Hepatocyte (in vitro differentiated cells): ENCODE data around the gene TTLL7. TPM values are rescaled to one million over a fixed set of nuclear protein-coding genes. Genes with fewer than 3 reads are reported as not detected.

Experiments used
- DNase-seq: peaks from one replicate; pipeline ENCODE4 v3.0.0-alpha.2; 2016; ENCODE audit warnings: low spot score
- H2AFZ ChIP-seq: fragments of 200-600 bp; sonication (generic); 2 replicates; pipeline ENCODE4 v1.6.0; 2016; ENCODE audit warnings: antibody characterized with exemption, mild to moderate bottlenecking
- H3K27ac ChIP-seq: fragments of 200-600 bp; sonication (generic); 2 replicates; pipeline ENCODE4 v1.5.1; 2016; ENCODE audit warnings: mild to moderate bottlenecking
- H3K27me3 ChIP-seq: fragments of 200-600 bp; sonication (generic); 2 replicates; pipeline ENCODE4 v1.6.1; 2016
- H3K36me3 ChIP-seq: fragments of 200-600 bp; sonication (generic); replicated peaks from 2 replicates; pipeline ENCODE4 v1.5.1; 2016; ENCODE audit warnings: low read depth; ENCODE audit not compliant: insufficient read depth
- H3K4me1 ChIP-seq: fragments of 200-600 bp; sonication (generic); 2 replicates; pipeline ENCODE4 v1.5.1; 2016; ENCODE audit warnings: mild to moderate bottlenecking, moderate library complexity; ENCODE audit not compliant: insufficient read depth
- H3K4me2 ChIP-seq: fragments of 200-600 bp; sonication (generic); 2 replicates; pipeline ENCODE4 v1.6.0; 2016
- H3K4me3 ChIP-seq: fragments of 200-600 bp; sonication (generic); 2 replicates; pipeline ENCODE4 v1.5.1; 2016; ENCODE audit warnings: mild to moderate bottlenecking
- H3K79me2 ChIP-seq: fragments of 200-600 bp; sonication (generic); 2 replicates; pipeline ENCODE4 v1.6.0; 2017; ENCODE audit warnings: mild to moderate bottlenecking
- H3K9me2 ChIP-seq: fragments of 200-600 bp; sonication (generic); replicated peaks from 2 replicates; pipeline ENCODE4 v1.6.0; 2017; ENCODE audit warnings: mild to moderate bottlenecking; ENCODE audit not compliant: insufficient read depth
- H3K9me3 ChIP-seq: fragments of 200-600 bp; sonication (generic); 2 replicates; pipeline ENCODE4 v1.5.1; 2016; ENCODE audit warnings: low read depth, mild to moderate bottlenecking
- H4K20me1 ChIP-seq: fragments of 200-600 bp; sonication (generic); 2 replicates; pipeline ENCODE4 v1.6.0; 2016; ENCODE audit warnings: mild to moderate bottlenecking; ENCODE audit not compliant: insufficient read depth, poor library complexity, severe bottlenecking
- EZH2 ChIP-seq: fragments of 200-600 bp; sonication (generic); IDR thresholded peaks from 2 replicates; pipeline ENCODE4 v1.6.1; 2016; ENCODE audit warnings: antibody characterized with exemption, mild to moderate bottlenecking, borderline replicate concordance
- EZH2phosphoT487 ChIP-seq: fragments of 200-600 bp; sonication (generic); IDR thresholded peaks from one replicate; pipeline ENCODE4 v1.6.1; 2018; ENCODE audit warnings: antibody characterized with exemption, mild to moderate bottlenecking, low read depth, moderate library complexity; ENCODE audit not compliant: unreplicated experiment, severe bottlenecking
- WGBS: methylation state at CpG from one replicate; pipeline ENCODE4 v1.1.6; 2016; ENCODE audit warnings: low lambda C conversion rate; ENCODE audit errors: missing lambda C conversion rate; 5-methylcytosine and 5-hydroxymethylcytosine counted together
- polyA plus RNA-seq: library from polyadenylated mRNA; unstranded; fragments of >200 nt; fragmentation: Nextera tagmentation; extraction: Ambion mirVana; gene quantifications from 2 replicates; pipeline ENCODE4 v1.2.1, GENCODE V29; 2016
- total RNA-seq: library from RNA; depleted of rRNA; stranded (reverse); fragments of >200 nt; gene quantifications from 2 replicates; pipeline ENCODE4 v1.2.3, GENCODE V29; 2014
- TF ChIP-seq, protein P1 (sequence below): fragments of 200-600 bp; sonication (generic); IDR thresholded peaks from 2 replicates; pipeline ENCODE4 v1.5.1; 2016; ENCODE audit warnings: antibody characterized with exemption, mild to moderate bottlenecking; ENCODE audit not compliant: poor library complexity

TTLL7 gene
- total and polyA plus RNA-seq, 2 experiments from 2014 or later, result 1.9 to 3.5 TPM

DNA sequence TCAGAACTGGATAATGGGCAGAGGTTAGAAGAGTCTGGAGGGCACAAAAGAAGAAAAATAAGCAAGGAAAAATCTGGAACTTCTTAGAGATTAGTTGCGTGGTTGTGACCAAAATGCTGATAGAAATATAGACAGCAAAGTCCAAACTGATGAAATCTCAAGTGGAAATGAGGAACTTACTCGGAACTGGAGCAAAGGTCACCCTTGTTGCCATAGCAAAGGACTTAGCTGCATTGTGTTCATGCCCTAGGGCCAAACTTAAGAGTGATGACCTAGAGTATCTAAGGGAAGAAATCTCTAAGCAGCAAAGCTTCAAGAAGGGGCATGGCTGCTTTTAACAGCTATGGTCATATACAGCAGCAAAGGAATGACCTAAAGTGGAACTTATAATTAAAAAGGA, 180.0 kb downstream of the TTLL7 start:
- TF ChIP-seq EZH2phosphoT487 (no peak), EZH2 (no peak)
- TF ChIP-seq, protein P1, sequence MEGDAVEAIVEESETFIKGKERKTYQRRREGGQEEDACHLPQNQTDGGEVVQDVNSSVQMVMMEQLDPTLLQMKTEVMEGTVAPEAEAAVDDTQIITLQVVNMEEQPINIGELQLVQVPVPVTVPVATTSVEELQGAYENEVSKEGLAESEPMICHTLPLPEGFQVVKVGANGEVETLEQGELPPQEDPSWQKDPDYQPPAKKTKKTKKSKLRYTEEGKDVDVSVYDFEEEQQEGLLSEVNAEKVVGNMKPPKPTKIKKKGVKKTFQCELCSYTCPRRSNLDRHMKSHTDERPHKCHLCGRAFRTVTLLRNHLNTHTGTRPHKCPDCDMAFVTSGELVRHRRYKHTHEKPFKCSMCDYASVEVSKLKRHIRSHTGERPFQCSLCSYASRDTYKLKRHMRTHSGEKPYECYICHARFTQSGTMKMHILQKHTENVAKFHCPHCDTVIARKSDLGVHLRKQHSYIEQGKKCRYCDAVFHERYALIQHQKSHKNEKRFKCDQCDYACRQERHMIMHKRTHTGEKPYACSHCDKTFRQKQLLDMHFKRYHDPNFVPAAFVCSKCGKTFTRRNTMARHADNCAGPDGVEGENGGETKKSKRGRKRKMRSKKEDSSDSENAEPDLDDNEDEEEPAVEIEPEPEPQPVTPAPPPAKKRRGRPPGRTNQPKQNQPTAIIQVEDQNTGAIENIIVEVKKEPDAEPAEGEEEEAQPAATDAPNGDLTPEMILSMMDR, result no peak
- no peak overlapping the region for H3K4me2 ChIP-seq
- 45% methylated on average over 2 of the region's 2 CpGs for WGBS

DNA sequence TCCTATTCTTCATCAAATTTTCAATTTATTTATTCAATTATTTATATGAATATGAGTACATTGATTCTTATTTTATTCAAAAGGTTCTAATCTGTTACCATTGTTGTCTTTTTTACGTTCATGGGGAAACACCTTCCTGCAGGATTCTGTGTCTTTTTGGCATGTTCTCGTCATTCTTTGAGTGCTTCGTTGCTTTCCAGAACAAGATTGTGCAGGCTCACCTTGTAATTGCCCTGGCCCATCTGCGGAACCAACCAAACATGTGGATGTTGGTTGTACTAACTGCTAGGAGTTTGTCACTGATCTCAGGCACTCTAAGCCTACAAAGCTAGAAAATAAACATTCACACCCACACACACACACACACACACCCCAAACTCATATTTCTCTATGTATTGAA, 182.1 kb downstream of the TTLL7 start:
- Histone ChIP-seq H3K4me1 (no peaks in the 10 kb centered on the region), H3K36me3 (no peaks in the 10 kb centered on the region), H3K9me2 (no peaks in the 10 kb centered on the region), H3K9me3 (no peaks in the 10 kb centered on the region), H3K4me2 (no peak overlapping the region), H3K27me3 (no peaks in the 10 kb centered on the region), H3K79me2 (no peaks in the 10 kb centered on the region), H3K27ac (no peak overlapping the region), H2AFZ (no peak overlapping the region), H3K4me3 (no peak overlapping the region), H4K20me1 (no peaks in the 10 kb centered on the region)
- DNase-seq, result no peak
- TF ChIP-seq, protein P1, result no peak
- TF ChIP-seq EZH2 (no peak), EZH2phosphoT487 (no peak)
- WGBS, result 94% methylated on average over 4 of the region's 4 CpGs

More for the DNA sequence above, 180.0 kb downstream of the TTLL7 start:
- Histone ChIP-seq H3K9me2 (no peaks in the 10 kb centered on the region), H3K4me3 (no peak overlapping the region), H3K4me1 (no peaks in the 10 kb centered on the region), H3K9me3 (no peaks in the 10 kb centered on the region), H3K36me3 (no peaks in the 10 kb centered on the region), H2AFZ (no peak overlapping the region), H3K27me3 (no peaks in the 10 kb centered on the region), H4K20me1 (no peaks in the 10 kb centered on the region), H3K27ac (peak overlapping the region; percentile 72), H3K79me2 (no peaks in the 10 kb centered on the region)
- peak; percentile 72 for DNase-seq

- Histone ChIP-seq H3K9me2 (no peaks in the 10 kb centered on the region), H2AFZ (no peak overlapping the region), H3K36me3 (no peaks in the 10 kb centered on the region), H3K79me2 (no peaks in the 10 kb centered on the region), H3K4me1 (no peaks in the 10 kb centered on the region), H3K27ac (no peak overlapping the region), H3K4me3 (no peak overlapping the region), H4K20me1 (no peaks in the 10 kb centered on the region), H3K4me2 (no peak overlapping the region), H3K9me3 (no peaks in the 10 kb centered on the region), H3K27me3 (no peaks in the 10 kb centered on the region)
- 63% methylated on average over 1 of the region's 1 CpG for WGBS
- peak; percentile 14 for DNase-seq
- TF ChIP-seq EZH2phosphoT487, result no peak
- no peak for TF ChIP-seq EZH2
- TF ChIP-seq, protein P1, result no peak
Measured at GRCh38 chr1:83815330-83815729, 183.6 kb downstream of the TTLL7 start.

Other genes starting within 250 kb of the TTLL7 start
- gene PRKACB, start 145.1 kb upstream of the TTLL7 start, total RNA-seq, result 28.7 and 29.5 TPM in 2 replicates
- gene PRKACB, start 145.1 kb upstream of the TTLL7 start, polyA plus RNA-seq, result 8.6 and 14.0 TPM in 2 replicates